Epithelial cell of alveolus of lung (primary cell): Measurements from ENCODE around the gene TMEM218. TPM values are rescaled to one million over a fixed set of nuclear protein-coding genes. Genes with fewer than 3 reads are reported as not detected.

ENCODE experiments used
- total RNA-seq: library from RNA; depleted of rRNA; stranded (reverse); fragments of >200 nt; gene quantifications from 2 replicates; pipeline ENCODE4 v1.2.1, GENCODE V29; 2015

TMEM218 gene
- total RNA-seq = 22.6 and 23.0 TPM in 2 replicates

GRCh38 chr11:125111343-125112207, at the start of gene TMEM218:
TMEM218 (minus strand) TSS chr11:125111626; CDS start chr11:125102241, 9,385 bp downstream.

GRCh38 chr11:125062931-125063428, 48.4 kb downstream of the TMEM218 start, which contains the start of gene SLC37A2:
SLC37A2 (plus strand) TSS chr11:125063305; CDS start chr11:125063368, 63 bp downstream.

Other genes starting within 250 kb of the TMEM218 start
- gene ROBO3, start 246.2 kb downstream of the TMEM218 start, total RNA-seq = 10.9 and 23.5 TPM in 2 replicates
- gene ROBO4, start 213.8 kb downstream of the TMEM218 start, total RNA-seq = 0.80 and 5.8 TPM in 2 replicates
- not detected in 2 replicates for gene HEPN1, start 192.4 kb downstream of the TMEM218 start, total RNA-seq
- gene HEPACAM, start 175.6 kb downstream of the TMEM218 start, total RNA-seq = not detected in 2 replicates
- gene CCDC15, start 157.4 kb downstream of the TMEM218 start, total RNA-seq = 1.3 and 2.3 TPM in 2 replicates
- gene SLC37A2, start 48.3 kb downstream of the TMEM218 start, total RNA-seq = 0.32 and 2.6 TPM in 2 replicates
- 2.6 TPM in 2 replicates for gene PKNOX2, start 53.1 kb upstream of the TMEM218 start, total RNA-seq